Urothelium cell line (cell line): ENCODE data around the gene SYT8.

Experiments
- DNase-seq: peaks from one replicate; pipeline ENCODE4 v3.0.0; 2011; ENCODE audit warnings: low spot score, mixed read lengths
- FAIRE-seq: peaks from 2 replicates; lab custom pipeline; 2011; peaks lifted over from hg19 to GRCh38; lab: Jason Lieb, UNC

Gene SYT8

DNA sequence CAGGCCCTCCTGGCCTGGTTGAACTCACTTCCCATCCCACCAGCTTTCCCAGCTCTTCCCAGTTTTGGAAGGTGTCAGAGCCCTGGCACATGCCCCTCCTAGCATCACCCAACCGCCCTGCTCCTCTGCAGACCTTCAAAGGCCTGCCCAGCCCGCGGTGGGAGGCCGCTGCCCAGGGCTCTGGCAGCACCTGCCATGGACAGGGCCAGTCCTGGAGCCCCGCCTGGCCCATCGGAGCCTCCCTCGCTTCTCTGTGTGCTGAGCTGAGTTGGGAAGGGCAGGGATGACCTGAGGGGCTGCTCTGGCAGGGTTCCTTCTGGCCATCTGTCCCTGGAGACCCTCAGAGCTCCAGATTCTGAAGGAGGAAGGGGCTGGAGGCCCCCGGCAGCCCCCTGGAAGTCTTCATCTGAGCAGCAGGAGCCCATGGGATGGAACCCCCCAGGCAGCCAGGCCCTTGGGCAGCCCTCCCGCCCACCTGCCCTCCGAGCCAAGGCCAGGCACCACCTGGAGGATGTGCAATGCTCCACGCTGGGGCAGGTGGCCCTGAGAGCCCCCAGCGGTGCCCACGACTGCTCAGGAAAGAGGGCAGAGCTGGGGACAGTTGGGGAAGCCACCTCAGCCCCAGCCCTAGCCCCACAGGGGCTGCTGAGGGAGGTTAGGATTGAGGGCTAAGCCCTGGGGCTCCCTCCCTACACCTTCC, 21.7 kb downstream of the SYT8 start:
- DNase-seq: no peak
- FAIRE-seq: no peak

DNA sequence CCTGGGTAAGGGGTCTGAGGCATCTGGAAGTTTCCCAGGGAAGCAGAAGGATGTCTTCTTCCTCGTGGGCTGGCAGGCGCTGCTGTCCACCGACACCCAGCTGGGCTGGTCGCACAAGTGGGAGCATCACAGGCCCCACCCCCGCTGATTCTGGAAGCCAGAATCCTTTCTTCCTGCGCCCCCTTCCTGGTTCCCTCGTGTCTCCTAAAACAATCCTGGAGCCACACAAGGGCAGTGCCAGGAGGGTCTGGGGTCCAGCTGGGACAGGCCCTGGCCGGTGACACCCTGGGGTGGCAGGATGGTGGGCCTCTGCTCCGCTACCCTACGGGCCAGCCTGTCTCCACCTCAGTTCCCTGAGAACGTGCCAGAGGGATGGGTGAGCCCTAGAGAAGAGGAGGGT, 22.3 kb downstream of the SYT8 start:
- FAIRE-seq (no peak), DNase-seq (no peak)

DNA sequence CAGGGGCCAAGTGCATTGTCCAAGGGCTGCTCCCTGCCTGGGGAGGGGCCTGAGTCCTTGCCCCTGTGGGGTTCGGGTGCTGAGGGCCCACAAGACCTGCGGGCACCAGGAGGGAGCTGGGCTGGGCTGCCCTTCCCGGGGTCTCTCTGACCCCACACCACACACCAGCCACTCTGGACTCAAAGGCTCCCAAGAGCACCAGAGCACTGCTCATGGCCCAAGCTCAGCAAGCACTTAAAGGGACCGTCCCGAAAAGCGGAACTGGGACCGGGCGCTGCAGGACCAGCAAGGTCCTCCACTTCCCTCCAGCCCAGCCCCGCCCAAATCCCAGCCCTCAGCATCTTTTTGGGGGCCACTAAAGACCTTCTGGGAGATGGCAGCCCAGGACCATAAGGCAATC, 23.4 kb downstream of the SYT8 start:
- DNase-seq (no peak), FAIRE-seq (no peak)

DNA sequence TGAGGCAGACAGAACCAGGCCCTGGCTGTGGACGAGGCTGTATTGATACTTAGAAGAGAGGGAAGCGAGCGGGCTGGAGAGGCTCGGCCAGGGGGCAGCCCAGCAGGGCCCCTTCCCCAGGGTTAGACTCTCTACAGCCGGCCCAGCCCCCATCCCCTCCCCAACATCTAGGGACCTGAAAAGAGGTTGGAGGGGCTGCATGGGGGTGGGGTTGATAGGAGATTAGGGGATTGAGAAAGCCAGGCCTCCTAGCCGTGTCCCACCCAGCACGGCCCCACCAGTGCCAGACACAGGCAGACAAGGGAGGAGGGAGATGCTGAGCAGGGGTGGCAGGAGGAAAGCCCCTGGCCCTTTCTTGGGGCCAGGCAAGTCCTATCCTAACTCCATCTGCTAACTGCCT, 23.8 kb downstream of the SYT8 start:
- FAIRE-seq (no peak), DNase-seq (no peak)

DNA sequence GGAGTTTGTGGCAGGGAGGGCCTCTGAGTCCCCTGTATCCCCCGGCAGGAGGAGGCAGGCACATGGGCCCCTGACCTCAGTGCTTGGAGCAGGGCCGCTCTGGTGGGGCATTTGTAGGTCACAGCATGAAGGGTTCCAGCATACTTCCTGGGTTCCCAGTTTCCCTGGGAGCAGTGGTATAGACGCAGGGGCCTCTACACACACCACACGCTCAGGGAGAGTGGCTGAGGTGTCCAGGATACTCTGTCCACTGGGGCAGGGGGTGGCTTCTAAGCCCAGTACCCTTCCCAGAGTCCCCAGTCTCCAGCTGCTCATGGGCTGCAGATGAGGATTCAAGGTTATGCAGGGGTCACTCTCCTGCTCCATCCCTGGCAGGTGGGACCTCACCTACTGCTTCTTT, 24.2 kb downstream of the SYT8 start:
- FAIRE-seq (no peak), DNase-seq (no peak)

DNA sequence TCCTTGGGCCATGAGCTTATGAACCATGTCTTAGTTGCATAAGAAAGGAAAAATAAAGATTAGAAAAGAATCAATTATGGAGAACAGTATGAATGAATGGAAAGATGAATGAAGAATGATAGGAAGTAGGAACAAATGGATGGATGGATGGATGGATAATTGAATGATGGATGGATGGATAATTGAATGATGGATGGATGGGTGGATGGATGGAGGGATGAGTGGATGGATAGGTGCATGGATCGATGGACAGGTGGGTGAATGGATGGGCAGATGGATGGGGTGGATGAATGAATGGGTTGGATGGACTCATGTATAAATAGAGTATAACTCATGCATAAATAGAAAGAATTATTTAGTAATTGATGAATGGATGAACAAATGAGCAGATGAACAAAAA, 25.3 kb downstream of the SYT8 start:
- DNase-seq: no peak
- FAIRE-seq: no peak

DNA sequence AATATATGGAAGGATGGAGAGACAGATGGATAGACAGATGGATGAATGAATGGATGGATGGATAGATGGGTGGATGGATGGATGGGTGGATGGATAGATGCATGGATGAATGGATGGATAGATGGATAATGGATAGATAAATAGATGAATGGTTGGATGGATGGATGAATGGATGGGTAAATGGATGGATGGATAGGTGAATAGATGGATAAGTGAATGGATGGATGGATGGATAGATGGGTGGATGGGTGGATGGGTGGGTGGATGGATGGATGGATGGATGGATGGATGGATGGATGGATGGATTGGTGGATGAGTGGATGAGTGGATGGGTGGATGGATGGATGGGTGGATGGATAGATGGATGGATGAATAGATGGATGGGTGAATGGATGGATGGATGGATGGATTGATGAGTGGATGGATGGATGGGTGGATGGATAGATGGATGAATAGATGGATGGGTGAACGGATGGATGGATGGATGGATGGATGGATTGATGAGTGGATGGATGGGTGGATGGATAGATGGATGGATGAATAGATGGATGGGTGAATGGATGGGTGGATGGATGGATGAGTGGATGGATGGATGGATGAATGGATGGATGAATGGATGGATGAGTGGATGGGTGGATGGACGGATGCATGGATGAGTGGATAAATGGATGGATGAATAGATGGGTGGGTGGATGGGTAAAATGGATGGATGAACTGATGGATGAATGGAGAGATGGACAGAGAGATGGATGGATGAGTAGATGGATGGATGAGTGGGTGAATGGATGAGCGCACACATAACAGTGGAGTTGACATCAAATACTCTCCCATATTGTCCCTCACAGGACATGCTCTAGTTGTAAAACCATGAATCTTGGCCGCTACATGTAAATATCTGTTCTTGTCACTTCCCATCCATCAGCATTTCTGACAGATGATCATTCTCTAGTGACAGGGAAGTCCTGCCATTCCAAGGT, 26.9 kb downstream of the SYT8 start:
- DNase-seq: no peak
- FAIRE-seq: peak; percentile 78

DNA sequence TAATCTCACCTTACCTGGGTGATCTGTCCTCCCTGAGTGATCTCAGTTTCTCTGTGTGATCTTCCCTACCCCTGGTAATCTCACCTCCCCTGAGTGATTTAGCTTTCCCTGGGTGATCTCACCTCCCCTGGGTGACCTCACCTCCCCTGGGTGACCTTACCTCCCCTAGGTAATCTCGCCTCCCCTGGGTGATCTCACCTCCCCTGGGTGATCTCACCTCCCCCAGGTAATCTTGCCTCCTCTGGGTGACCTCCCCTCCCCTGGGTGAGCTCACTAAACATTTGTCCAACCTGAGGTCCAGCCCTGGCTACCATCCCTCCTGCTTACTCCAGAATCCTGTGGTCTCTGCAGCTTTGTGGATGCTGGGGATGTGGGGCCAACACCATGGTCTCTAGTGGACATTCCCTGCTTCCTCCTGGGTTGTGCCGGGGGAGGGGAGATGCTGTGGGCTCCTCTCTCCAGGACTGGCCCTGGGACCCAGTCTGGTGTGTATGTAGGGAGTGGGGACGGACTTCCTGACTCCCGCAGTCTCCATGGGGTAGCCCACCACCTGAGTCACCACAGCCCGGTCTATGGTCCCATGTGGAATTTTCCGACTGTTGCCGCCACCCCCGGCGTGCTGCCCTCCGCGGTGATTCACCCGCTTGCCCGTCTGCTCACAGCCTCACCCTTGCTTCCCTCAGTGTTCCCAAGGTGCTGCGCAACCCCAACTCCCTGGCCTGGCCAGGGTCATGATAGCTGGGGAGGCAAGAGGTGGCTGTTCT, 28.0 kb downstream of the SYT8 start:
- FAIRE-seq (no peak), DNase-seq (peak; percentile 79)

DNA sequence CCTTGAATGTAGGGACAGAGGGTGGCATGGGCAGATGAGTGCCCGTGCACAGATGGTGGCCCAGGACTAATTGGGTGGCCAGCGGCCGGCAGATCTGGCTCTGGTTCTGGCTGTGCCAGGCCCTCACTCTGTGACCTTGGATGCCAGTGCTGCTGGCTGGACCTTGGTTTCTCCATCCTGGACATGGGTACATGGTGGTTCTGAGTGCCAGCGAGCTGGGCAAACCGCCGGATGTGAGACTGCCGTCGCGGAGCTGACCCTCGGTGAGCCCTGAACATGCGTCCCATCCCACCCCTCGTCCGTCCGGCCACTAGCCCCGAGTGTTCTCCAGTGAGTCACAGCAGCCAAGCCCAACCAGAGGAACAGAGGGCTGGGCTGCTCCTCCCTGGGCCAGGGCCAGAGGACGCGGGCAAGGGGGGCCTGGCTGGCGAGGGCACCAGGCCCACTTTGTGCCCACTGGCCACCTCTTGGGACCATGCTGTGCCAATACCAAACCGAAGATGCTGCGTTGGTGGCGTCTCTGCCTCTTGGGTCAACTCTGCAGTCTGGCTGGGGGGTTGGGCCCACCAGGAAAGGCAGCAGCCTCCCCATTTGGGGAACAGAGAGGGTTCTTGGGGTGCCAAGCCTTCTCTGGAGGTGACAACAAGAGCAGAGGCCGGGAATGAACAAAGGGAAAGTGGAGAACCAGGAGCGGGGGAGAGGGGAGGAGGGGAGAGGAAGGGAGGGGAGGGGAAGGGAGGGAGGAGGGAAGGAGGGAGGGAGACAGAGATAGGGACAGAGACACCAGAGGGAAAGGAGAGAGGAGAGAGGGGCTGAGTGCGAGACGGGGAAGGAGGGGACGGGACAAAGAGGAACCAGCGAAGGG, 28.8 kb downstream of the SYT8 start:
- DNase-seq (peak; percentile 80), FAIRE-seq (peak; percentile 88)

DNA sequence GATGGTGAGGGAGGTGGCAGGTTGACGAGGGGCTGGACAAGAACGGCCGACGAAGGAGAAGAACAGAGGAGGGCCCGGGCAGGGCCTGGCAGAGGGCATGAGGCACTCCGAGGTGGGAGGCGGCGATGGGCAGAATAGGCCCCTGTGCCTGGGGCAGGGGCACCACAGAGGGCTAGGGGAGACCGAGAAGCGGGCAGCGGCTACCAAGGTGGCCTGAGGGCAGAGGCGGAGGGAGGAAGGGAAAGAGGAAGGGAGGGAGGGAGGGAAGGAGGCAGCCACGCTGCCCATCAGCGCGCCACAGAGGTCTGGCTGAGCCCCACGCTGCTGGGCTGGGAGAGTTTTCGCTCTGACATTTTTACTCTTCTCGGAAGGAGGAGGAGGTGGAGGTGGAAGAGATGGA, 29.4 kb downstream of the SYT8 start:
- FAIRE-seq: no peak
- no peak for DNase-seq

DNA sequence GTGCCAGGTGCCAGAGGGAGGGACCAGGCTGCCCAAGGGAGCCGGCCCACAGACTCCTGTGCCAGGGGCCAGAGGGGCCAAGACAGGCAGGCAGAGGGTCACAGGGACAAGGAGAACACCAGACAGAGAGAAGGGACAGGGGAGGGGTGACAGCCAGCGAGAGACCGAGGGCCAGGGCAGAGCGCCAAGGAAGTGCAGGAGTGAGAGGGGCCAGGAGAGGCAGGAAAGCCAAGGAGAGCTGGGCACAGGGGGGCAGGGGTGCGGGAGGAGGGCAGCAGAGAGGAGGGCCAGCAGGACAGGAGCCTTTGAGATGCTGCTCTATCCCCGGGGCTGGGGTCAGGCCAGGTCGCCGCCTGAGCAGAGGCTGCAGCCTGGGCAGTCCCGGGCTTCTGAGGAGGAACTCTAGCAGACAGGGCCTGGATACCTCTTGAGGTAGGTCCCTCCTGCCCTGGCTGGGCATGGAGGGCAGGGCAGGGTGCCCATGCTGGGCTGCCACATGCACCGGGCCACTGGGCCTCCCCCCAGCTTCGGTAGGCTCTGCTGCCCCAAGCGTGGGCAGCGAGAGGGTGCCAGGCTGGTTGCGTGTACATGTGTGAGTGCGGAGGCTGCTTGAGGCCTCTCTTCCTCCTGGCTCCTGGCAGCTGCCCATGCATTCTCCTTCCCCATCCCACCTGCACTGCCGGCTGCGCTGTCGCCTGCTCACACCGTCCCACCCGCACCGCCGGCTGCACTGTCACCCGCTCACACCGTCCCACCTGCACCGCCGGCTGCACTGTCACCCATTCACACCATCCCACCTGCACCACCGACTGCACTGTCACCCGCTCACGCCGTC, 30.3 kb downstream of the SYT8 start:
- no peak for FAIRE-seq

DNA sequence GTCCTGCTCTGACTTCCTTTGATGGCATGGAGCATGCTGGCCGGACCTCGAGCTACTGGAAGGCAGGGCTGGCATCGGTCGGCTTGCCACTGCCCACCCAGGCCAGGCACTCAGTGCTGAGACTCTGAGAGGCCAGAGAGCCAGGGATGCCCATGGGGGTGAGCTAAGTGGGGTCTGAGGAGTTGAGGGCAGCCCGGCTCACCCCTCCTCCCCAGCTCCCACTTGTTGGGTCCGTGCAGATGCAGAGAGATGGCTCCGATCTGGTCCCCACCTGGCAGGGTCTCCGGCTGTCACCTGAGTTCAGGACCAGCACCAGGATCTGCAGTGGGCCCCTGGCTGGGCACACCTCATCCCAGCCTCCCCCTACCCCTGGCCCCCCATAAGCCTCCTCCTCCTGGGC, 31.4 kb downstream of the SYT8 start:
- FAIRE-seq: no peak
- DNase-seq: no peak

More for the DNA sequence above, 30.3 kb downstream of the SYT8 start:
- peak; percentile 27 for DNase-seq

DNA sequence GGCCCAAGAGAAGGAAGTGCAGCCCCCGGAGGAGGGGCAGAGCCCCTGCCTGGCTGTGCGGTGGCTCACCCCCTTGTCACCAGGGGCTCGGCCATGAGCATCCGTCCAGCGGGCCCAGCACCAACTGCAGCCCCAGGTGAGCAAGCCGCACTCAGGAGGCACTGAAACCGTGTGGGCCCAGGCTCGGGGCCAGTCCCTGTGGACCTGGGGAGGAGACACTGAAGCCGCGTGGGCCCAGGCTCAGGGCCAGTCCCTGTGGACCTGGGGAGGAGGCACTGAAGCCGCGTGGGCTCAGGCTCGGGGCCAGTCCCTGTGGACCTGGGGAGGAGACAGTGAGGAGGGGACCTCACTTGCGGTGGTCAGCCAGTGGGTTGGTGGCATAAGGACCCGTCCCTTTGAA, 32.0 kb downstream of the SYT8 start:
- DNase-seq (no peak), FAIRE-seq (no peak)

DNA sequence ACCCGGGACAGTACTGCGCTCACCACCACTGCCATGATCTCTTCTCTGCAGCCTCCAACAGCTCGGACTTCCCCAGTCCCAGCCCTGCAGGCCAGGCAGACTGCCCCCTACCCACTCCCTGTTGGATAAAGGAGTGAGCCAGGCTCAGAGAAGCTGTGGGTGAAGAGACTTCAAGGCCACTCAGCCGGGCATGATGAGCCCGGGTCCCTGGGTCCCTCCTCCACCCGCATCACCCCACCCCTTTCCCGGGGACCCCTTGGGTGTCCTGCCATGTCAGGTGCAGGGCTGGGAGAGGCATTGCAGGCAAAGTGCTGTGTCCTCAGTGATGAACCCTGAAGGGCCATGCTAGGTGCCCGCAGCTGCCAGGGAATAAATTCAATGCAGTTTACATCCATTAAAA, 32.6 kb downstream of the SYT8 start:
- FAIRE-seq (no peak), DNase-seq (no peak)

DNA sequence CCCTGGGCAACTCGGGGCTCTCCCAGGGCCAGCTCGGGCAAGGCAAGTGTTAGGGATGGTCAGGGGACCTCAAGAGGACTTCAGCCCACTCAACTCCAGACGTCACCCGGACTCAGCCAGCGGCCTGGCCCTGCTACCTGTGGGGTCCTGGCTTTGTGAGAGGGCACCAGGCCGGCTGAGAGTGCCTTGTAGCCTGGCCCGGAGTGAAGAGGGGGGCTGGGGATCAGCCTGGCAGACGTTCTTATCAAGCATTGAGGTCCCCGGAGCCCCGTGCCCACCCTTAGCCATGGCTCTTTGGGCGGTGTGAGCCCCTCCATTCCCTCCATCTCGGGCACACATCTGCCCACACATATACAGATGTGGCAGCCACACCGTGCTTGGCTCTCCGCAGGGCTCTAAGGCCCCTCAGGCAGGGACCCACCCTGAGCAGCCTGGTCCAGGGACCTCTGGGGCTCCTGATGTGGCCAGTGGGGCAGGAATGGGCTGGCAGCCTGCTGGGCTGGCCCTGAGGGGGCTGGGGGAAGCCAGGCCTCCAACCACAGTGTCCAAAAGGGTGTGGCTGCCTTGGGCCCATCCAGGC, 33.4 kb downstream of the SYT8 start:
- FAIRE-seq (no peak), DNase-seq (no peak)

DNA sequence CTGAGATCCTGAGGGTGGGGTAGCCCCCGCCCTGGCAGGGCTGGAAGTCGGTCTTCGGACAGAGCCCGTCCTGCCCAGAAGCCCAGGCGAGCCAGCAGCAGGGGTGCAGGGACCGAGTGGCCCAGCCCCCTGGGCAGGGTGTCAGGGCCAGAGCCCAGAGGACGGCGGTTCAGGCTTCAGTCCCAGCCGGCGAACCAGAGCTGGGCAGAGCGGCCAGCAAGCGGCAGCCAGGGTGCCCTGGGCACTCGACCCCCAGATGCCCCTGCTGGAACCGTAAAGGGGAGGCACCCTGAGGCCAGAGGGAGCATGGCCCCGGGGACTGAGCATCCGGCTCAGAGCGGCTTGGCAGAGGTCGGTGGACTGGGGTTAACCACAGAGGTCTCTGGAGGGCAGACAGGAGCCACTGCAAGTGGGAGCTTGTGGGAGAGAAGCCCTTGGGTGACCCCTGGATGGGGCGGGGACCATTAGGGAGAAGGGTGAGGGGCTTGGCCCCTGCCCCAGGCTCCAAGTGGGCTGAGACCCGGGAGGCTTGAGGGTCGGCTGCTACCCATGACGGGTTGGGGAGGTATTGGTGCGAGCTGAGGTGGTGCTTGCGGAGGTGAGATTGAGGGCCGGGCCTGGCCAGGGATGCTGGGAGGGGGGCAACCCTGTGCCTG, 34.0 kb downstream of the SYT8 start:
- DNase-seq (no peak), FAIRE-seq (no peak)

DNA sequence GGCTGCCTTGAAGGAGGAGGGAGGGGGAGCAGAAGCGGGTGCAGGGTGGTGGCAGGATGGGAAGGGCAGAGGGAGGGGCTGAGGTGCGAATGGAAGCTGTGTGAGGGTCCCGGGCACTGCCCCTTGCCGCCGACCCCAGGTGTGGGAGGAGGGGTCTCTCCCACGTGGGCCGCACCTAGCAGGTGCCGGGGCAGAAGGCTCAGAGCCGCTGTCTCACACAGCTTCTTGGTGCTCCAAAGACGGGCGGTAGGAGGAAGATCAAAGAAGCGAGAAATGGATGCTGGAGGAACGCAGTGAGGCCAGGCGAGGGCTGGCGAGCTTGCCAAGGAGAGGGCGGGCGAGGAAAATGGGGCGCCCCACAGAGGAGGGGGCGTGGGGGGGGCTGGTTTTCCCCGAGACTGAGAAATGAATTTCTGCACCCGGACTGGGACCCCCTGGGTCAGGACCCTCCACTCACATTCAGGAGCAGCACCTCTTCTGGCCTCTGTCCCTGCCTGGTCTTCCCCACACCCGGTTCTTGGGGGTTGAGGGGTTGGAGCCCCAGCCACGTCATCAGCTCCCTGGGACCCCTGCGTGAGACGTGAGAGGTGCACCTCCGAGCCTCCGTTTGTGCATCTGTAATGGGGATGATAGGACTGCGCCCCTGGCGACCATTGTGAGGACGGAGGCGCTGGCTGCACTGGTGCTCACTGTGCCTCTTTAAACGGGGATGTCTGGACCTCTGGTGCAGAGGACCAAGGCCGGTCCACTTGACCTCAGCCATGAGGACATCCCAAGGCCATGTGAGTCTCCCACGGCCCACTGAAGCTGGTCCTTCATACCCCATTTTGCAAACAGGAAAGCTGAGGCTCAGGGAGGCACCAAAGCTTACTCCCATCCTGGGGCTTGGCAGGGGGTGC, 34.9 kb downstream of the SYT8 start:
- no peak for FAIRE-seq
- DNase-seq: no peak

DNA sequence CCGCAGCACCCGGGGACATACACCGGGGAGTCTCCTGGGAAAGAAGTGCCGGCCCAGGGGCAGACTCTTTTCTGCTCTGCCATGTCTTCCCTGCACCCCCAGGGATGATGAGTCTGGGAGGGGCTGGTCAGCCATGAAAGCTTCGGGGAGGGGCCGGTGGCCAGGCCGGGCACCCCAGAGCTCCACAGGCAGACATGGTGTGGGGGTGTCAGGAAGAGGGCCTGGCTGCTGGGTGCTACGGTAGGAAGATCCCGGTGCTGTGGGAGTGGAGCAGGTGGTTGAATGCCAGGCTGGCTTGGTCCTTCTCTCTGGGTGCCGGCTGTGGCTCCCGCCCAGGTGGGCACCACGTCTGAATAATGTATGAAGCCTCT, 35.5 kb downstream of the SYT8 start:
- DNase-seq (no peak), FAIRE-seq (no peak)
